GM12801 (cell line): ENCODE measurements around the gene NDUFV1.

Experiments
- CTCF ChIP-seq: IDR thresholded peaks from one replicate; pipeline ENCODE4 v1.5.1; 2011; ENCODE audit warnings: control low read depth; ENCODE audit not compliant: insufficient read length; ENCODE audit errors: extremely low read depth

The NDUFV1 gene

GRCh38 chr11:67634366-67635230 is 27.9 kb downstream of the NDUFV1 start:
- no peak for TF ChIP-seq CTCF

GRCh38 chr11:67635231-67635521 is 28.4 kb downstream of the NDUFV1 start:
- TF ChIP-seq CTCF = no peak

GRCh38 chr11:67636962-67637361 is 30.2 kb downstream of the NDUFV1 start:
- no peak for TF ChIP-seq CTCF

- no peak for TF ChIP-seq CTCF
Observed at GRCh38 chr11:67638535-67639437, 32.0 kb downstream of the NDUFV1 start.

GRCh38 chr11:67639438-67639859 is 32.7 kb downstream of the NDUFV1 start, which contains the start of gene TBX10:
TSS of gene TBX10 (minus strand) at chr11:67639763. CDS start at chr11:67639472, 291 bp downstream.
- TF ChIP-seq CTCF = no peak

GRCh38 chr11:67640021-67640757 is 33.5 kb downstream of the NDUFV1 start:
- no peak for TF ChIP-seq CTCF

- TF ChIP-seq CTCF = no peak
Observed at GRCh38 chr11:67640758-67641337, 34.1 kb downstream of the NDUFV1 start.
